AG10803 (cell line): ENCODE measurements around the gene ATAD5.
"Not testable (repeated sequence)": the region's sequence is repeated elsewhere in the genome, so short reads cannot be mapped to it uniquely, and the experiment has no call there.

Experiments
- DNase-seq: peaks from one replicate; pipeline ENCODE4 v3.0.0; 2010; ENCODE audit warnings: low read depth
- H3K4me3 ChIP-seq: 2 replicates; pipeline ENCODE4 v1.5.1; 2011; ENCODE audit warnings: mild to moderate bottlenecking, low read length, control low read depth
- TF ChIP-seq, protein P1 (sequence below): conservative IDR thresholded peaks from 2 replicates; pipeline ENCODE4 v1.5.1; 2011; ENCODE audit warnings: mild to moderate bottlenecking, low read length, control low read depth, inconsistent platforms

The ATAD5 gene

DNA sequence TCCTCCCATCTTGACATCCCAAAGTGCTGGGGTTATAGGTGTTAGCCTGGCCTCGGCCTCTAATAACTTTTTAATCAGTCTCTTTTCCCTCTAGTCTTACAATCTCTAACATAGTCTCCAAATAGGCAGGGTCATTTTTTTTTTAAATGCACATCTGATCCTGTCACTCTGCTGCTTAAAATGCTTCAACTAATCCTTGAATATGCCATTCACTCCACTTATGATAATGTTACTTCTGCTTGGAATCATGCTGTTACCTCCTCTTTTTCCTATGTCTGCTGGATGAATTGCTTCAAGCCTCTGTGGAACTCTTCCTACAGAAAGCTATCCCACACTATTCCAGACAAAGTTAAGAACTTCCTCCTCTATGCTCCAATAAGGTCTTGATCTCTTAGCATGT is 30.1 kb upstream of the ATAD5 start:
- TF ChIP-seq, protein P1, sequence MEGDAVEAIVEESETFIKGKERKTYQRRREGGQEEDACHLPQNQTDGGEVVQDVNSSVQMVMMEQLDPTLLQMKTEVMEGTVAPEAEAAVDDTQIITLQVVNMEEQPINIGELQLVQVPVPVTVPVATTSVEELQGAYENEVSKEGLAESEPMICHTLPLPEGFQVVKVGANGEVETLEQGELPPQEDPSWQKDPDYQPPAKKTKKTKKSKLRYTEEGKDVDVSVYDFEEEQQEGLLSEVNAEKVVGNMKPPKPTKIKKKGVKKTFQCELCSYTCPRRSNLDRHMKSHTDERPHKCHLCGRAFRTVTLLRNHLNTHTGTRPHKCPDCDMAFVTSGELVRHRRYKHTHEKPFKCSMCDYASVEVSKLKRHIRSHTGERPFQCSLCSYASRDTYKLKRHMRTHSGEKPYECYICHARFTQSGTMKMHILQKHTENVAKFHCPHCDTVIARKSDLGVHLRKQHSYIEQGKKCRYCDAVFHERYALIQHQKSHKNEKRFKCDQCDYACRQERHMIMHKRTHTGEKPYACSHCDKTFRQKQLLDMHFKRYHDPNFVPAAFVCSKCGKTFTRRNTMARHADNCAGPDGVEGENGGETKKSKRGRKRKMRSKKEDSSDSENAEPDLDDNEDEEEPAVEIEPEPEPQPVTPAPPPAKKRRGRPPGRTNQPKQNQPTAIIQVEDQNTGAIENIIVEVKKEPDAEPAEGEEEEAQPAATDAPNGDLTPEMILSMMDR: no peak
- no peak overlapping the region for H3K4me3 ChIP-seq
- DNase-seq: no peak

DNA sequence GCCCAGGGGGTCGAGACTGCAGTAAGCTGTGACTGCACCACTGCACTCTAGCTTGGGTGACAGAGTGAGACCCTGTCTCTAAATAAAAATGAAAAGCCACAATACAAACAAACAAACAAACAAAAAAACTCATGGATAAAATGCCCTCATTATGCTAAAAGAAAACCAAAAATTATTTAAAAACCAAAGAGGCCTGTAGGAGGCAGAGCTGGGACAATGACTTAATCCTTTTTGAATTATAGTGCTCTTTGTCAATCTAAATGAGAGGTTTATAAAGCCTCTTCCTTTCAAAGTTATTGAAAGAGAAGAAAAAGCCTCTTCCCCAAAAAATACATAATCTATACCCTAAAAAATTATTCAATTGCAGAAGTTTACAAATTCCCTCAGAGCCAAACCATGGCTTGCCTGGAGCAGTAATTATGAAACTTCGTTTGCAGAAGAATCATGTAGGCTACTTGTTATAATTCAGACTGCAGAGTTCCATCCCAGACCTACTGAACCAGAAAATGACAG is 25.8 kb upstream of the ATAD5 start:
- TF ChIP-seq, protein P1: peak; percentile 14; the same call in 1 of the 2 replicates
- DNase-seq: no peak
- no peak overlapping the region for H3K4me3 ChIP-seq

DNA sequence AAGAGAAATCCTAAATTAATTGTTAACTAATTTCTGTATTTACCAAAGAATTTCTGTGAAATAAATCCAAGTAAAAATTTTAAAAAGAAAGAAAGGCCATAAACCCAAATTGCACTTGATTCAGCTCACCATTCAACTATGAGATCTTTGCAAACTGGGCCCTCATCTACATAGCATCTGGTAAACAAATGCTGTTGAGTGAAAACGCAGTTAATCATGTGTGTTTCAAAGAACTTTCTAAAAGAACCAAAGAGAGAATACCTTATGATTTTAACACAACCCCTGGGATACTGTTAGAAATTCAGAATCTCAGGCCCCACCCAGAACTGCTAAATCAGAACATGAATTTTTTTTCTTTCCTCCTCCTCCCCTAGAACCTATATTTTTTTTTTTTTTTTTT is 23.9 kb upstream of the ATAD5 start:
- H3K4me3 ChIP-seq: no peak overlapping the region
- TF ChIP-seq, protein P1: no peak
- DNase-seq: peak; percentile 31

DNA sequence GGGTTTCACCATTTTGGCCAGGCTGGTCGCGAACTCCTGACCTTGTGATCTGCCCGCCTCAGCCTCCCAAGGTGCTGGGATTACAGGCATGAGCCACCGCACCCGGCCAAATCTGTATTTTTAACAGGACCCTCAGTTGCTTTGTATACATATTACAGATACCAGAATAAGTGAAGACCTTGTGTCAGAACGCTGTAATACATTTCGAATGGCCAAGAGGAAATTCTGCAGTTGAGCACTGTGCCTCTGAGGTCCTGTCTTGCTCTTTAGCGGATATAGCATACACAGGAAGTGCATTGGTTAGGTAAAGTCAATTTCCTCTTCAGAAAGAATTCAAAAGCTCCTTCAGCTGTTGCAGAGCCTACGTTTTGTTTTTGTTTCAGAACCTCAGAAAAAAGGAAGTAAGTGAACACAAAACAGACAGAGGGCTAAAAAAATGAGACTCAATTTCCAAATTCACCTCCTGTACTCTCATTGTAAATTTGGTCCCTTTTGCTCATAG is 22.9 kb upstream of the ATAD5 start:
- TF ChIP-seq, protein P1: no peak
- H3K4me3 ChIP-seq: no peak overlapping the region
- DNase-seq: no peak

DNA sequence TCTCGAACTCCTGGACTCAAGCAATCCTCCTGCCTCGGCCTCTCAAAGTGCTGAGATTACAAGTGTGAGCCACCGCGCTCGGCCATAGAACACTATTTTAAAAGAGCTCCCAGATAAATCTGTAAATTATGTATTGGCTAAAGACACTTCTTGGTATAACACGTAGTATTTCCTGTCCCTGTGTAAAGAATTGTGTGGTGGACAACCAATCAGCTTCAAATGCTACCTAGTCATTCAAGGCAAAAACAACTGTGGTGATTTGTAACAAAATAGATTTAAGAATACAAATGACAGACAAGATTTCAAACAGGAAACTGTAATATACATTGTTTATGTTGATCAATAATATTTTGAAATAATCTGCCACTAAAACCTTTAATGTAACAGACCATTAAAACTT is 21.9 kb upstream of the ATAD5 start:
- TF ChIP-seq, protein P1: no peak
- H3K4me3 ChIP-seq: no peak overlapping the region
- DNase-seq: no peak

DNA sequence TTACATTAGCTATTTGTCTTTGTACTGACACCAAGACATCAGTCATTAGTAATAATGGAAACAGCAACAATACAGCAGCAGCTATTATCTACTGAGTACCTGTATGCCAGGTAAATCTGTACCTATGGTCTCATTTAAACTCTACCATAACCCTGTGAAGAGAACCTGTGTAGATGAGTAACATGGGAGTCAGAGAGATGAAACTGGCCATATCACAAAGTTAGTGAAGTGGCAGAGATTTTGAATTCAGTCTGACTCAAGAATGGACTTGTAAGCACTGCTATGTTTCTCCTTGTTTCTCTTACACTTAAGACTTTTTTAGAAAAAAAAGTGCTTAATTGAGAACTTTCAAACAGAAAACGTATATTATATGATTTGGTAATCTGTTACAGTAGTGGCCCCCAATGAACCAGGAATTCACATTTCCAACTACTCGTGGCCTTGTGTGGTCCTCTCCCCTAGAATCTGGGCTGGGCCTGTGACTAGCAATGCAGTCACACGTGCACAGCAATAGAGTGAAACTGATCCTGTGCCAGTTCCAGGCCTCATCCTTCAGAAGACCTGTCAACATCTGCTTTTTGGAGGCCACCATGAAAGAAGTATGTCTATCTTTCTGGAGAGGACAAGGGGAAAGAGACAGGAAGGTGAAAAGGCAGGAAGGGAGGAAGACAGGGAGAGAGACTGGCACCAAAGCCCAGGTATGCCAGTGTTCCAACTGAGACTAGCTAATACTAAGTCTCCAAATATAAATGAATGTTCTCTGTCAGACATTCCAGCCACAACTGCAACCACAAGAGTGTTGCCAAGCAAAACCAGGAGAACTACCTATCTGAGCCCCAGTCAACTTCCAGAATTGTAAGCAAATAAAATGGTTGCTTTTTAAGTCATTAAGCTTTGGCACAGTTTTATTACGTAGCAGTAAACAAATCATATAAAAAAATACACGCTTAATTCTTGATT is 19.3 kb upstream of the ATAD5 start:
- DNase-seq: peak; percentile 35
- TF ChIP-seq, protein P1: no peak
- H3K4me3 ChIP-seq: no peak overlapping the region

DNA sequence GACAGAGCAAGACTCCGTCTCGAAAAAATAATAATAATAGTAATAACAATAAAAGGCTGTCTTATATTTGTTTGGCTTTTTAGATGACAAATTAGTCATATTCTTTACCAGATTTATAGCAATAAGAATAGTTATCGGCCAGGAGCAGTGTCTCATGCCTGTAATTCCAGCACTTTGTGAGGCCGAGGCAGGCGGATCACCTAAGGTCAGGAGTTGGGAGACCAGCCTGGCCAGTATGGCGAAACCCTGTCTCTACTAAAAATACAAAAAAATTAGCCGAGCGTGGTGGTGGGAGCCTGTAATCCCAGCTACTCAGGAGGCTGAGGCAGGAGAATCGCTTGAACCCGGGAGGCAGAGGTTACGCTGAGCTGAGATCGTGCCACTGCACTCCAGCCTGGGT is 17.5 kb upstream of the ATAD5 start:
- not testable (repeated sequence) for DNase-seq, H3K4me3 ChIP-seq

DNA sequence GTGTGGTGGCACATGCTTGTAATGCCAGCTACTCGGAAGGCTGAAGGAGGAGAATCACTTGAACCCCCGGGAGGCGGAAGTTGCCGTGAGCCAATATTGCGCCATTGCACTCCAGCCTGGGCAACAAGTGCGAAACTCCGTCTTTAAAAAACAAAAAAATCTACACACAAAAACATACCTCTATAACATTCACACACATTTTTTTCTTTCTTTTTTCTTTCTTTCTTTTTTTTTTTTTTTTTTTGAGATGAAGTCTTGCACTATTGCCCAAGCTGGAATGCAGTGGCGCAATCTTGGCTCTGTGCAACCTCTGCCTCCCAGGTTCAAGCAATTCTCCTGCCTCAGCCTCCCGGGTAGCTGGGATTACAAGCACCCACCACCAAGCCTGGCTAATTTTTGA is 16.9 kb upstream of the ATAD5 start:
- not testable (repeated sequence) for H3K4me3 ChIP-seq
- DNase-seq: peak; percentile 59
